ENCODE results near the gene ARHGAP29. TPM values are rescaled to one million over a fixed set of nuclear protein-coding genes. Genes with fewer than 3 reads are reported as not detected.

The ARHGAP29 gene
- total and polyA plus RNA-seq, 4 donors, result 15.3 to 86.0 (median 51.5) TPM

DNA sequence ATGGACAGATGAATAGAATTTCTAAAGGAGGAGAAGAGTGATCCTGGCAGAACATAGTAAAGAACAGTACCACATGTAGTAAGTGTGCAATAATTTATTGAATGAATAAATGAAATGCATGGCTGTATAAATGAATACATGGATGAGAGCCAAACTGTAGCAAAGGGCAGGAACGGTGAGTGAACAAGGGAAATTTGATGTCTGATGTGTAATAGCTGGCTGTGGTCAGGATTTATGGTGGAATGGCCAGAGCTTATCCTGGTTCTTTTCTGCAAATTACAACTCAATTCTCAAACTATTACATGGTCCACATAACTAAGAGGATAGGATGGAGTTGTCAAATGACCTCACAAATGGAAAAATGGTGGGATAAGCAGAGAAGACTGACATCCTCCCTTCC is 43.2 kb upstream of the ARHGAP29 start:
- Histone ChIP-seq H3K4me3 (ENCODE audit: low read depth, low read length) (no peak overlapping the region), H3K4me1 (ENCODE audit: control insufficient read depth, insufficient read depth, low read length) (no peaks in the 10 kb centered on the region), H3K27ac (ENCODE audit: low read depth, low read length) (no peak overlapping the region), H3K9me3 (ENCODE audit: control insufficient read depth, insufficient read depth, low read length) (no peaks in the 10 kb centered on the region), H3K27me3 (ENCODE audit: control insufficient read depth, insufficient read depth, low read length) (no peaks in the 10 kb centered on the region), H3K36me3 (ENCODE audit: control insufficient read depth, insufficient read depth, low read length) (no peaks in the 10 kb centered on the region)
- 75% methylated on average over 1 of the region's 1 CpG for WGBS (ENCODE audit: insufficient coverage)
- no peak for DNase-seq (ENCODE audit: low read depth in 4 of 6, low spot score in 6 of 6)

DNA sequence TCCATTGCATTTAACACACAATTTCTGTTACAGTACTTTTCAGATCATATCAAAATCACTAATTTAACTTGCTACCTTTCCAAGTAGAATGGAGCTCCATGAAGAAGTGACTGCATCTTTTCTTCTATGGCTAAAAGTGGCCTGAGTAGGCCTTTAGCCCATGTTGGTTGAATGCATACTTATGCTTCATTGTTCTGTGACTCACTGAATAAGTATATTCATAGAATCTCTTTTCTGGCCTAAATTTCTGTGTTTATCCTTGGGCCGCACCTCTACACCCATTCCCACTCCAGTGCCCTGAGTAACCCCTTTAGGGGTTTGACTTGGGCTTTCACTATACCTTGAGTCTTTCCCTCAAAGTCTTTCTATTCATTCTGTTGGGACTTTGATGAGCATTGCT is 42.1 kb upstream of the ARHGAP29 start:
- H3K9me3 ChIP-seq (ENCODE audit: control insufficient read depth, insufficient read depth, low read length), result no peaks in the 10 kb centered on the region
- no peaks in the 10 kb centered on the region for H3K27me3 ChIP-seq (ENCODE audit: control insufficient read depth, insufficient read depth, low read length)
- no peaks in the 10 kb centered on the region for H3K36me3 ChIP-seq (ENCODE audit: control insufficient read depth, insufficient read depth, low read length)
- H3K4me3 ChIP-seq (ENCODE audit: low read depth, low read length), result no peak overlapping the region
- DNase-seq (ENCODE audit: low read depth in 4 of 6, low spot score in 6 of 6), result no peak
- 100% methylated on average over 1 of the region's 1 CpG for WGBS (ENCODE audit: insufficient coverage)
- no peaks in the 10 kb centered on the region for H3K4me1 ChIP-seq (ENCODE audit: control insufficient read depth, insufficient read depth, low read length)
- H3K27ac ChIP-seq (ENCODE audit: low read depth, low read length), result no peak overlapping the region

DNA sequence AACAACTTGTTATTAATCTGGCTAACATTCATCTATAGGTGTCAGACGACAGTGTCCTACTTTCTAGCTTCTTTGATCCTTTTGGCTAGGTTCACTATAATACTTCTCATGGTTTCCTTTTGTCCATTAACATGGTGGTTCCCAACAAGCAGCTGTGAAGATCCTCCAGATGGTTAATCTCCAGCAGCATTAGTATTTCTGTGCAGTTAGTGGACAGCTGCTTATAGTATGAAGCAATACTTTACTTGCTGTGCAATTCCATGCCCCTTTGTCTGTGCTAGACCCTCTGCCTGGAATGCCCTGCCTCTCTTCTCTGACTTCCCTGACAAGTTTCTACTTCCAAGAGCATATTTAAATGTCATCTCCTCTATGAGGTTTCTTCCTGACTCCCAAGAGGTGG is 41.7 kb upstream of the ARHGAP29 start:
- H3K4me3 ChIP-seq (ENCODE audit: low read depth, low read length), result no peak overlapping the region
- no peaks in the 10 kb centered on the region for H3K4me1 ChIP-seq (ENCODE audit: control insufficient read depth, insufficient read depth, low read length)
- H3K27me3 ChIP-seq (ENCODE audit: control insufficient read depth, insufficient read depth, low read length), result no peaks in the 10 kb centered on the region
- H3K36me3 ChIP-seq (ENCODE audit: control insufficient read depth, insufficient read depth, low read length), result no peaks in the 10 kb centered on the region
- DNase-seq (ENCODE audit: low read depth in 4 of 6, low spot score in 6 of 6), result no peak
- H3K27ac ChIP-seq (ENCODE audit: low read depth, low read length), result no peak overlapping the region
- 83% methylated on average over 1 of the region's 1 CpG for WGBS (ENCODE audit: insufficient coverage)
- H3K9me3 ChIP-seq (ENCODE audit: control insufficient read depth, insufficient read depth, low read length), result no peaks in the 10 kb centered on the region

DNA sequence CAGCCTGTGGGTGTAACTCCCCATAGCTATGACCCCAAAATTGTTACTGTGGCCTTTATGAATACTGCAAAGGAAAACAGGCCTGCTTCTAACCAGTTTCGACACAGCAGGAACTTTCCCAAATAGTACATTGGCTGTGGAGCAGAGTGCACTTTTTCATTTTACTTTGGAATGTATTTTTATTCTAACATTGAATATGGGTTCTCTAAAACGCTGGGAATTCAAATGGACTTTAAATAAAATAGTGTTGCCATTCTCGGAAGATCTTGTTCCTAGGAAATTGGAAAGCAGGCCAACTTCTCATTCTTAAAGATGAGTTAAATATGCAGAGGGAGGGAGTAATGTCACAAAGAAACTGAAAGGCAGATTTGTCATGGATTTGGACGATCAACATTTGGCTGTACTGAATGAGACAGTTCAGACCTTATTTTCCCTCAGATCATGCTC is 39.6 kb upstream of the ARHGAP29 start:
- no peaks in the 10 kb centered on the region for H3K36me3 ChIP-seq (ENCODE audit: control insufficient read depth, insufficient read depth, low read length)
- peak in 1 of 6 donors; percentile 45 for DNase-seq (ENCODE audit: low read depth in 4 of 6, low spot score in 6 of 6)
- WGBS (ENCODE audit: insufficient coverage), result no CpG with 5 or more reads among the region's 4 CpGs
- no peak overlapping the region for H3K4me3 ChIP-seq (ENCODE audit: low read depth, low read length)
- peak overlapping the region; percentile 6 for H3K27ac ChIP-seq (ENCODE audit: low read depth, low read length)
- H3K27me3 ChIP-seq (ENCODE audit: control insufficient read depth, insufficient read depth, low read length), result no peaks in the 10 kb centered on the region
- H3K4me1 ChIP-seq (ENCODE audit: control insufficient read depth, insufficient read depth, low read length), result no peaks in the 10 kb centered on the region
- H3K9me3 ChIP-seq (ENCODE audit: control insufficient read depth, insufficient read depth, low read length), result no peaks in the 10 kb centered on the region

DNA sequence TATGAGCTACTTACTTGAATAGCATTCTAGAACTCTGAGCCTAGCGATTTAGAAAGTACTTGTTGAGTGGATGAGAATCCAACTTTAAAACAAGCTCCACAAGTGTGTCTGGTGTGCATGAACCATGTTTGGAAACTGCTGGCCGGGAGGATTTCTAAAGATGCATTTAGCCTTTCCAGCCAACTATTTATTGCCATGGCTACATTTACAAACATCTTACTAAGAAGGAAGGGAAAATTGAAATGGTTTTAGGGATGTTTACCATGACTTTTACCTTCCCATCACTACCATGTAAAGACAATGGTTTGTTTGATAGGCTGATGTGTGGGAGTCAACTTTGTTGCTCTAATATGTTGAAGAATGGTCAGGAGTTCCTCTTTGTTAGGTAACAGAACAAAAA is 37.7 kb upstream of the ARHGAP29 start:
- WGBS (ENCODE audit: insufficient coverage), result no CpG with 5 or more reads among the region's 2 CpGs
- Histone ChIP-seq H3K27me3 (ENCODE audit: control insufficient read depth, insufficient read depth, low read length) (no peaks in the 10 kb centered on the region), H3K4me3 (ENCODE audit: low read depth, low read length) (no peak overlapping the region), H3K4me1 (ENCODE audit: control insufficient read depth, insufficient read depth, low read length) (no peaks in the 10 kb centered on the region), H3K27ac (ENCODE audit: low read depth, low read length) (no peak overlapping the region), H3K9me3 (ENCODE audit: control insufficient read depth, insufficient read depth, low read length) (no peaks in the 10 kb centered on the region), H3K36me3 (ENCODE audit: control insufficient read depth, insufficient read depth, low read length) (no peaks in the 10 kb centered on the region)
- DNase-seq (ENCODE audit: low read depth in 4 of 6, low spot score in 6 of 6), result no peak

DNA sequence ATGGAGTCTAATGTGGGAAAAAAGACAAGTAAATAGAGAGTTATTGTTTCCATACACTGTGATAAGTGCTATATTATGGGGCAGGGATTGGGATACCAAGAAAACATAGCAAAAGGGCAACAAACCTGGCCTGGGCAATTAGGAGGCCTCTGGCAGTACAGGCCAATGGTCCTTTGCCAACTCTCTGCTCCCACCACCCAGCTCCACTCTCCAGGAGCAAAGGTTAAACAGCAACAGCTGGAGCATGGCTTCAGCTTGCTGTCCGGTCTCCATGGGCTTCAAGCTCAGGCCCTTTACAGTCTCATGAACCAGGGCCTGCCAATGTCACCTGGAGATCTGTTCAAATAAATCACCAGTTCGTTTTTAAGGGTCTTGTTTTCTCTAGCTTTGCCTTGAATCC is 37.2 kb upstream of the ARHGAP29 start:
- no peaks in the 10 kb centered on the region for H3K27me3 ChIP-seq (ENCODE audit: control insufficient read depth, insufficient read depth, low read length)
- DNase-seq (ENCODE audit: low read depth in 4 of 6, low spot score in 6 of 6), result no peak
- 80% methylated on average over 2 of the region's 2 CpGs for WGBS (ENCODE audit: insufficient coverage)
- no peaks in the 10 kb centered on the region for H3K36me3 ChIP-seq (ENCODE audit: control insufficient read depth, insufficient read depth, low read length)
- no peak overlapping the region for H3K4me3 ChIP-seq (ENCODE audit: low read depth, low read length)
- no peak overlapping the region for H3K27ac ChIP-seq (ENCODE audit: low read depth, low read length)
- no peaks in the 10 kb centered on the region for H3K9me3 ChIP-seq (ENCODE audit: control insufficient read depth, insufficient read depth, low read length)
- H3K4me1 ChIP-seq (ENCODE audit: control insufficient read depth, insufficient read depth, low read length), result no peaks in the 10 kb centered on the region

DNA sequence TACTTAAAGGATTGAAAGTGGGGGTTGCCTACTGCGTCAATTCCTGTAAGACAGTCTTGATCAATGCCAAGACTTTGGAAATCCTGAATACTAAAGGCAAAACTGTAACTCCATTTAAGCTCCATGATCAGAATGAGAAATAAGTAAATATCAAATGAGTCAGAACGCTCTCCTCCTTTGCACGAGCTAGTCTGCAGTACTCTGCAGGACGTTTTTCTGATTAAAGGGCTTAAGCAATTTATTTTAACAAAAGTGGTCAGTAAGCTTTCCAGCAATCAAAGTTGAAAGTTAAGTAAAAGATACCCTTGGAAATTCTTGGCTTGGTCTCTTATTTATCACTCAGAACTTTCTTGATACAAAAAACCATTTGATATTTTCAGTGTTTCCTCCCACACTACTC is 35.7 kb upstream of the ARHGAP29 start:
- WGBS (ENCODE audit: insufficient coverage), result no CpG with 5 or more reads among the region's 4 CpGs
- no peak for DNase-seq (ENCODE audit: low read depth in 4 of 6, low spot score in 6 of 6)
- no peaks in the 10 kb centered on the region for H3K4me1 ChIP-seq (ENCODE audit: control insufficient read depth, insufficient read depth, low read length)
- no peaks in the 10 kb centered on the region for H3K27me3 ChIP-seq (ENCODE audit: control insufficient read depth, insufficient read depth, low read length)
- H3K36me3 ChIP-seq (ENCODE audit: control insufficient read depth, insufficient read depth, low read length), result no peaks in the 10 kb centered on the region
- H3K27ac ChIP-seq (ENCODE audit: low read depth, low read length), result no peak overlapping the region
- no peak overlapping the region for H3K4me3 ChIP-seq (ENCODE audit: low read depth, low read length)
- no peaks in the 10 kb centered on the region for H3K9me3 ChIP-seq (ENCODE audit: control insufficient read depth, insufficient read depth, low read length)

DNA sequence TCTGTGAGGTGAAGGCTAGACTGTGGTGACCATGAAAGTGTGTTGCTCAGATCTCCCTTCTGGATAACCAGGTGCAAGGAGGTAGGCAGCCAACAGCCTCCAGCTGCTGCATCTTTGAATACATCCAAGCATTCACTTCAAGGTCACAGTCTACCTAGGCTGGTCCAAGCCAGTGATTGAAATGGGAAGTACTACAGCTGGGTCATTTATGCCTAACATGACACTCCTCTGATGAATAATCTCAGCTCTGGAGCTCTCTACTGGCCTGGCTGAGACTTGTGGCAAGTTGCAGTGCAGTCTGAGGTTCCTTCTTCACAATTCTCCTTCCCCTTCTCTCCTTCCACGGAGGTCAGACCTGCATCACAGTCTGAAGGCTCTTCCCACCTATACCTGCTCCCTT is 35.0 kb upstream of the ARHGAP29 start:
- DNase-seq (ENCODE audit: low read depth in 4 of 6, low spot score in 6 of 6), result no peak
- Histone ChIP-seq H3K9me3 (ENCODE audit: control insufficient read depth, insufficient read depth, low read length) (no peaks in the 10 kb centered on the region), H3K27ac (ENCODE audit: low read depth, low read length) (no peak overlapping the region), H3K36me3 (ENCODE audit: control insufficient read depth, insufficient read depth, low read length) (no peaks in the 10 kb centered on the region), H3K4me3 (ENCODE audit: low read depth, low read length) (no peak overlapping the region), H3K4me1 (ENCODE audit: control insufficient read depth, insufficient read depth, low read length) (no peaks in the 10 kb centered on the region), H3K27me3 (ENCODE audit: control insufficient read depth, insufficient read depth, low read length) (no peaks in the 10 kb centered on the region)
- WGBS (ENCODE audit: insufficient coverage), result 88% methylated on average over 1 of the region's 1 CpG

DNA sequence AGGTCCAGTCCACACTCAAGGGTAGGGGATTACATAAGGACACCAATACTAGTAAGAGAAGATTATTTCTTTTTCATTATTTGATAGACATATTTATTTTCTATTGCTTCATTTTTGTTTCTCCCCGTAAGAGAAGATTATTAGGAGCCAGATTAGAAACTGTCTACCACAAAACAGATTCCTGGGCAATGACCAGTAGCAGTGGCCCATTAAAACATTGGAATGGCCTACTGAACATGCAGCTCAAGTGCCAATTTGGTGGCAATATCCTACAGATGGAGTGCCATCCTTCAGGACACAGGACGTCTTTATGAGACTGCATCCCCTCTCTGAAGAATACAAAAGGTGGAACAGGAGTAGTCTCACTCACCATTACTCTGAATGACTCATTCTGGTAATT is 34.0 kb upstream of the ARHGAP29 start:
- H3K4me1 ChIP-seq (ENCODE audit: control insufficient read depth, insufficient read depth, low read length), result no peaks in the 10 kb centered on the region
- no peak overlapping the region for H3K27ac ChIP-seq (ENCODE audit: low read depth, low read length)
- H3K27me3 ChIP-seq (ENCODE audit: control insufficient read depth, insufficient read depth, low read length), result no peaks in the 10 kb centered on the region
- no peak for DNase-seq (ENCODE audit: low read depth in 4 of 6, low spot score in 6 of 6)
- no peaks in the 10 kb centered on the region for H3K36me3 ChIP-seq (ENCODE audit: control insufficient read depth, insufficient read depth, low read length)
- WGBS (ENCODE audit: insufficient coverage), result no CpG with 5 or more reads among the region's 2 CpGs
- no peaks in the 10 kb centered on the region for H3K9me3 ChIP-seq (ENCODE audit: control insufficient read depth, insufficient read depth, low read length)
- H3K4me3 ChIP-seq (ENCODE audit: low read depth, low read length), result no peak overlapping the region

DNA sequence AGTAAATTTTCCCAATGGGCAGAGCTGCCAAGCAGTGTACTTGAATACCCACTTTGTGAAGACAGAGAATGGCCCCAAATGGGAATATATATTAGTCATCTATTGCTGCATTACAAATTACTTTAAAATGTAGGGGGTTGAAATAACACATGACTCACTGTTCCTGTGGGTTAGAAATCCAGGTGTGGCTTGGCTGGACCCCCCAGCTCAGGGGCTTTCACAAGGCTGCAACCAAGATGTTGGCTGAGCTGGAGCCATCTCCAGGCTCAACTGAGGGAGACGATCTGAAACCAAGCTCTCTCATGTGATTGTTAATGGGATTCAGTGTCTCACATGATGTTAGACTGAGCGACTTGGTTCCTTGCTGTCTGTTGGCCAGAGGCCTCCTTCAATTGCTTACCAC is 33.4 kb upstream of the ARHGAP29 start:
- Histone ChIP-seq H3K27me3 (ENCODE audit: control insufficient read depth, insufficient read depth, low read length) (no peaks in the 10 kb centered on the region), H3K4me1 (ENCODE audit: control insufficient read depth, insufficient read depth, low read length) (no peaks in the 10 kb centered on the region), H3K27ac (ENCODE audit: low read depth, low read length) (no peak overlapping the region), H3K36me3 (ENCODE audit: control insufficient read depth, insufficient read depth, low read length) (no peaks in the 10 kb centered on the region), H3K9me3 (ENCODE audit: control insufficient read depth, insufficient read depth, low read length) (no peaks in the 10 kb centered on the region), H3K4me3 (ENCODE audit: low read depth, low read length) (no peak overlapping the region)
- DNase-seq (ENCODE audit: low read depth in 4 of 6, low spot score in 6 of 6), result no peak
- WGBS (ENCODE audit: insufficient coverage), result 67% methylated on average over 1 of the region's 2 CpGs

Measured in spinal cord (tissue), 10 donors.